ENCODE results near the gene CDC45.
A peak's percentile ranks its signal among the peaks of the same experiment; 100 is the strongest.

CDC45 gene

GRCh38 chr22:19471572-19471971, 8.1 kb upstream of the CDC45 start:
- ATAC-seq (no peak), DNase-seq (no peak)
- Mint-ChIP-seq H3K36me3 (ENCODE audit: low read depth) (peaks cover 54% of the 10 kb centered on the region), H3K4me3 (no peak overlapping the region), H3K9me3 (no peaks in the 10 kb centered on the region), H3K27ac (no peak overlapping the region), H3K27me3 (no peaks in the 10 kb centered on the region), H3K4me1 (peaks cover 7% of the 10 kb centered on the region)

- Mint-ChIP-seq H3K27ac (no peak overlapping the region), H3K9me3 (no peaks in the 10 kb centered on the region), H3K36me3 (ENCODE audit: low read depth) (peaks cover 51% of the 10 kb centered on the region), H3K27me3 (no peaks in the 10 kb centered on the region), H3K4me3 (no peak overlapping the region), H3K4me1 (peaks cover 10% of the 10 kb centered on the region)
- DNase-seq (no peak), ATAC-seq (no peak)
Observed at GRCh38 chr22:19472233-19472632, 7.5 kb upstream of the CDC45 start.

- peaks cover 18% of the 10 kb centered on the region for H3K4me1 Mint-ChIP-seq
- no peak overlapping the region for H3K27ac Mint-ChIP-seq
- H3K36me3 Mint-ChIP-seq (ENCODE audit: low read depth) = peaks cover 38% of the 10 kb centered on the region
- no peaks in the 10 kb centered on the region for H3K9me3 Mint-ChIP-seq
- H3K4me3 Mint-ChIP-seq = no peak overlapping the region
- ATAC-seq (peak; percentile 29), DNase-seq (no peak)
- no peaks in the 10 kb centered on the region for H3K27me3 Mint-ChIP-seq
Observed at GRCh38 chr22:19473578-19473977, 6.1 kb upstream of the CDC45 start.

DNA sequence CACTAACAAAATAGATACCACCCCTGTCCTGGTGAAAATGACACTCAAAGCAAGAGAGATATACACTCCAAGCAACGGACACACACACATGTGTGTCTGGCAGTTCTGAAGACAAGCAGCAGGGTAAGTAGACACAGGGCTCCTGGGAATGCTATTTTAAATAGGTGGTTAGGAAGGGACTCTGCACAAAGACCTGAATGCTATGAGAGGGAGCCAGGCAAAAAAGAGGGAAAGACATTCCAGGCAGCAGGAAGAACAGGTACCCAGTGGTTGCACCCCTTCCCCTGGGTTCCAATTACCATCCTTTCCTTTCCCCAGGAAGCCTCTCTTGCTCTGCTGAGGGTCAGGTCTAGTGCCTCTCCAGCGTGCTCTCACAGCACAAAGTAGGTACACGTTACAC, 3.7 kb upstream of the CDC45 start:
- peaks cover 37% of the 10 kb centered on the region for H3K36me3 Mint-ChIP-seq (ENCODE audit: low read depth)
- no peak overlapping the region for H3K27ac Mint-ChIP-seq
- no peaks in the 10 kb centered on the region for H3K9me3 Mint-ChIP-seq
- DNase-seq (no peak), ATAC-seq (no peak)
- H3K4me1 Mint-ChIP-seq = peaks cover 31% of the 10 kb centered on the region
- no peak overlapping the region for H3K4me3 Mint-ChIP-seq
- peaks cover 2% of the 10 kb centered on the region for H3K27me3 Mint-ChIP-seq

DNA sequence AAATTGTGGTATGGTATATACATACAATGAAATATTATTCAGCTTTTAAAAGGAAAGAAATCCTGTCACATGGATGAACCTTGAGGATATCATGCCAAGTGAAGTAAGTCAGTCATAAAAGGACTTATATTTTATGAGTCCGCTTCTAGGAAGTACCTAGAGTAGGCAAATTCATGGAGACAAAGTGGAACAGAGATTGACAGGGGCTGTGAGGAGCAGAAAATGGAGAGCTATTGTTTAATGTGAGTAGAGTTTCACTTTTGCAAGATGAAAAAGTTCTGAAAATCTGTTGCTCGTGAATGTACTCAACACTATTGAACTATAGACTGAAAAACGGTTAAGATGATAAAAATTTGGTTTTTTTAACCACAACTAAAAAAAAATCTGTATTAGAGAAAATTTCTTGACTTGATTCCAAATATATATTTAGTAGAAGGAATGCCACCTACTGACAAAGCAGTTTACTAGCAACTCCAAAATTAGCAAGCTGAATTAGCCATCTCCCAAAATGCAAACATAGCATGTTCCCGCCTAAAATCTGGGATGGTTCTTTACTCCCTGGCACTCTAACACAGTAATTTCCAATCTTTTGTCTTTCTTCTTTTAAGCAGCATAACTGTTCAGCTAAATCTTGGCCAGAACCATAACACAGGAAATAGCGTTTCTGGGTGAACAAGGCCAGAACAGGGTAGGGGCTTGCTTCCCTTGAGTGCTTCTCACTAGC, 2.2 kb upstream of the CDC45 start:
- Mint-ChIP-seq H3K9me3 (no peaks in the 10 kb centered on the region), H3K4me1 (peaks cover 33% of the 10 kb centered on the region), H3K27me3 (peaks cover 2% of the 10 kb centered on the region), H3K4me3 (peak overlapping the region; percentile 97), H3K27ac (peak overlapping the region; percentile 99), H3K36me3 (ENCODE audit: low read depth) (peaks cover 28% of the 10 kb centered on the region)
- ATAC-seq (no peak), DNase-seq (no peak)

- peaks cover 32% of the 10 kb centered on the region for H3K36me3 Mint-ChIP-seq (ENCODE audit: low read depth)
- ATAC-seq (no peak), DNase-seq (peak; percentile 12)
Observed at GRCh38 chr22:19478045-19478900, 1.4 kb upstream of the CDC45 start.

GRCh38 chr22:19478901-19479354, 792 bp upstream of the CDC45 start, which contains the start of gene UFD1:
Gene UFD1, minus strand, starts transcription at chr22:19479193. Its CDS starts 108 bp downstream, at chr22:19479085.
- Mint-ChIP-seq H3K9me3 (no peaks in the 10 kb centered on the region), H3K27ac (peak within 1 kb of the TSS; percentile 99), H3K4me1 (peaks cover 40% of the 10 kb centered on the region), H3K36me3 (ENCODE audit: low read depth) (peaks cover 34% of the 10 kb centered on the region), H3K27me3 (peaks cover 2% of the 10 kb centered on the region), H3K4me3 (peak within 1 kb of the TSS; percentile 97)
- DNase-seq = peak; percentile 82
- peak; percentile 58 for ATAC-seq

More at GRCh38 chr22:19478045-19478900, 1.4 kb upstream of the CDC45 start:
- Mint-ChIP-seq H3K9me3 (no peaks in the 10 kb centered on the region), H3K4me3 (peak overlapping the region; percentile 97), H3K27me3 (peaks cover 2% of the 10 kb centered on the region), H3K4me1 (peaks cover 34% of the 10 kb centered on the region), H3K27ac (peak overlapping the region; percentile 99)

GRCh38 chr22:19480173-19480568, 451 bp downstream of the CDC45 start:
- Mint-ChIP-seq H3K27me3 (peaks cover 2% of the 10 kb centered on the region), H3K4me3 (peak overlapping the region; percentile 97), H3K27ac (peak overlapping the region; percentile 99), H3K9me3 (no peaks in the 10 kb centered on the region), H3K36me3 (ENCODE audit: low read depth) (peaks cover 44% of the 10 kb centered on the region), H3K4me1 (peaks cover 40% of the 10 kb centered on the region)
- DNase-seq (no peak), ATAC-seq (peak; percentile 0)

- Mint-ChIP-seq H3K9me3 (no peaks in the 10 kb centered on the region), H3K4me3 (peak overlapping the region; percentile 97), H3K36me3 (ENCODE audit: low read depth) (peaks cover 42% of the 10 kb centered on the region), H3K27me3 (peaks cover 2% of the 10 kb centered on the region), H3K4me1 (peaks cover 39% of the 10 kb centered on the region), H3K27ac (peak overlapping the region; percentile 99)
- no peak for DNase-seq
- no peak for ATAC-seq
Observed at GRCh38 chr22:19480789-19481188, 1.1 kb downstream of the CDC45 start.

GRCh38 chr22:19482297-19482696, 2.6 kb downstream of the CDC45 start:
- H3K9me3 Mint-ChIP-seq = no peaks in the 10 kb centered on the region
- H3K27me3 Mint-ChIP-seq = peaks cover 2% of the 10 kb centered on the region
- no peak for ATAC-seq
- no peak overlapping the region for H3K27ac Mint-ChIP-seq
- peaks cover 45% of the 10 kb centered on the region for H3K36me3 Mint-ChIP-seq (ENCODE audit: low read depth)
- no peak for DNase-seq
- no peak overlapping the region for H3K4me3 Mint-ChIP-seq
- H3K4me1 Mint-ChIP-seq = peaks cover 29% of the 10 kb centered on the region

DNA sequence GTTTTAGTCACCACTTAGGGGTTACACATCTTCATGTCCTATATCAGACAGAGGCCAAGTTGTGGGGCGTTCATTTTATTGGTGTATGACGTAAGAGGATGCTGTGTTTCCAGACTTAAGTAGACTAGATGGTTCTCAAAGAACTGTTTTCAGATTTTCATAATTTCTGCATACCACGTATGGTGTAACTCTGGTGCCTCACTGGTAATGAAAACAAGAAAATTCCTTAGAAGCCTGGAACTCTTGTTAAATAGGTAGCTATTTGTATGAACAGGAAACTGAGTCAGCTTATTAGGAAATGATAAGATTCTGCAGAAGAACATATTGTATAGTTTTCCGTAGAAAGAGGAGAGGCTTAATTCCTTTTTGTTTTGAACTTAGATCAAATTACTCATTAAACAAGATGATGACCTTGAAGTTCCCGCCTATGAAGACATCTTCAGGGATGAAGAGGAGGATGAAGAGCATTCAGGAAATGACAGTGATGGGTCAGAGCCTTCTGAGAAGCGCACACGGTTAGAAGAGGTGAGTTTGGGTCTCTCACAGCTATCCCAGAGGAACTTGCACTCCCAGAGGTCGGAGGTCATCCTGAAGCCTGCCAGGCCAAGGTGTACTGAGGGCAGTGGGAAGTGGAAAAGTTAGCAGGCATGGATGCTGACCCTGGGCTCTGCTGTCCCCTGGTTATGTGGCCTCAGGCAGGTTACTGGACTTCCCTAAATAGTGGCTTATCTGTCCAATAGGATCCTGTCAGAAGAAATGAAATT, 3.9 kb downstream of the CDC45 start:
- no peaks in the 10 kb centered on the region for H3K9me3 Mint-ChIP-seq
- peaks cover 52% of the 10 kb centered on the region for H3K36me3 Mint-ChIP-seq (ENCODE audit: low read depth)
- no peak overlapping the region for H3K27ac Mint-ChIP-seq
- DNase-seq = no peak
- H3K27me3 Mint-ChIP-seq = peaks cover 2% of the 10 kb centered on the region
- no peak for ATAC-seq
- no peak overlapping the region for H3K4me3 Mint-ChIP-seq
- peaks cover 22% of the 10 kb centered on the region for H3K4me1 Mint-ChIP-seq

GRCh38 chr22:19488285-19488684, 8.6 kb downstream of the CDC45 start:
- Mint-ChIP-seq H3K4me3 (no peak overlapping the region), H3K9me3 (no peaks in the 10 kb centered on the region), H3K4me1 (peaks cover 16% of the 10 kb centered on the region), H3K27me3 (no peaks in the 10 kb centered on the region), H3K36me3 (ENCODE audit: low read depth) (peaks cover 62% of the 10 kb centered on the region), H3K27ac (no peak overlapping the region)
- no peak for DNase-seq
- no peak for ATAC-seq

- Mint-ChIP-seq H3K9me3 (no peaks in the 10 kb centered on the region), H3K27ac (no peak overlapping the region), H3K27me3 (no peaks in the 10 kb centered on the region), H3K4me3 (no peak overlapping the region), H3K4me1 (peaks cover 11% of the 10 kb centered on the region), H3K36me3 (ENCODE audit: low read depth) (peaks cover 62% of the 10 kb centered on the region)
- DNase-seq = no peak
- ATAC-seq = no peak
Observed at GRCh38 chr22:19488884-19489843, 9.4 kb downstream of the CDC45 start.

Data from activated naive CD8-positive, alpha-beta T cell treated with anti-CD3 and anti-CD28 coated beads, Interleukin-2, amount 50 U/mL, for 24 hours (primary cell).